ENCODE measurements around the gene PLD3. TPM values are rescaled to one million over a fixed set of nuclear protein-coding genes. Genes with fewer than 3 reads are reported as not detected.

The PLD3 gene
- total and polyA plus RNA-seq, 9 donors = 120 to 301 (median 209) TPM

DNA sequence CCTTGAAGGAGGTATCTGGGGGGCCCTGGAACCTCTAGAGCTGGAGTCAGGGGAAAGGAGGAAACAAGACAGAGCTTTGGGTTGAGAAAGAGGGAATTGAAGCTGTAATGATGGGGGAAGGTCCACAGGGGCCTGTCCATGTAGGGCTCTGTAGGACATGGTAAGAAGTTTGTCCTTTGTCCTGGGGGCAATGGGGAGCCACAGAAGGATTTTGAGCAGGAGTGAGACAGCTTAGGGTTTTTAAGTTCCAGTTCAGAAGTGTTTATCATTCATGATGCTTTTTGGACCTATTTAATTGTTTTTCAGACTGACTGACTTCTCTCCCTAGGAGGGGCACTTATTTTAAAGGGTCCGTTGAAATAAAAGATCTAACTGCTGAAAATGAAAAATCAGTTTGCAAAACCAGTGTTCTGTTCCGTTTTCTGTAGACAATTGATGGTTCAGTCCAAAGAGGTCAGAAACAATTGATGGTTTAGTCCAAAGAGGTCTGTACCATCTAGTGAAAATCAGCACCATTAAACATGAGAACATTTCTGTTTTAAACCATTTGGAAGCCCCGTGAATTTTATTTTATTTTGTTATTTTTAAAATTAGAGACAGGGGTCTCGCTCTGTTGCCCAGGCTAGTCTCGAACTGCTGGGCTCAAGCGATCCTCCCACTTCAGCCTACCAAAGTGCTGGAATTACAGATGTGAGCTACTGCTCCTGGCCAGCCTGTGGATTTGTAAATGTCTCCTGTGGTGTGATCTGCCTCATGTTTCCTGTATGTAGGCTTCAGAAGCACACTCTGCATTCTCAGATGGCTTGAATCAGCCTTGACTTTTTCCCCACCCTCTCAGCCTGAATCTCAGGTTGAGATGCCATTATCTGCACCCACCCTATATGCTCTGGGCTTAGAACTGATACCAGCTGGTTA lies 8.4 kb downstream of the PLD3 start:
- Histone ChIP-seq H3K4me1 (ENCODE audit: insufficient read depth) (no peaks in the 10 kb centered on the region), H3K4me3 (no peak overlapping the region), H3K36me3 (no peaks in the 10 kb centered on the region), H3K27ac (no peak overlapping the region), H3K9me3 (no peaks in the 10 kb centered on the region), H3K27me3 (no peaks in the 10 kb centered on the region)
- intact Hi-C loops (cut with DNase I) = no loop called here
- WGBS, 3 donors = 79 to 82% (median 80%) methylated on average over 6 of the region's 6 CpGs
- no peak for DNase-seq
- TF ChIP-seq EP300 (IDR thresholded peaks at IDR 0.05) (no peak), POLR2A (IDR thresholded peaks at IDR 0.05) (no peak)
- TF ChIP-seq, protein P1, sequence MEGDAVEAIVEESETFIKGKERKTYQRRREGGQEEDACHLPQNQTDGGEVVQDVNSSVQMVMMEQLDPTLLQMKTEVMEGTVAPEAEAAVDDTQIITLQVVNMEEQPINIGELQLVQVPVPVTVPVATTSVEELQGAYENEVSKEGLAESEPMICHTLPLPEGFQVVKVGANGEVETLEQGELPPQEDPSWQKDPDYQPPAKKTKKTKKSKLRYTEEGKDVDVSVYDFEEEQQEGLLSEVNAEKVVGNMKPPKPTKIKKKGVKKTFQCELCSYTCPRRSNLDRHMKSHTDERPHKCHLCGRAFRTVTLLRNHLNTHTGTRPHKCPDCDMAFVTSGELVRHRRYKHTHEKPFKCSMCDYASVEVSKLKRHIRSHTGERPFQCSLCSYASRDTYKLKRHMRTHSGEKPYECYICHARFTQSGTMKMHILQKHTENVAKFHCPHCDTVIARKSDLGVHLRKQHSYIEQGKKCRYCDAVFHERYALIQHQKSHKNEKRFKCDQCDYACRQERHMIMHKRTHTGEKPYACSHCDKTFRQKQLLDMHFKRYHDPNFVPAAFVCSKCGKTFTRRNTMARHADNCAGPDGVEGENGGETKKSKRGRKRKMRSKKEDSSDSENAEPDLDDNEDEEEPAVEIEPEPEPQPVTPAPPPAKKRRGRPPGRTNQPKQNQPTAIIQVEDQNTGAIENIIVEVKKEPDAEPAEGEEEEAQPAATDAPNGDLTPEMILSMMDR (IDR thresholded peaks at IDR 0.05) = no peak

DNA sequence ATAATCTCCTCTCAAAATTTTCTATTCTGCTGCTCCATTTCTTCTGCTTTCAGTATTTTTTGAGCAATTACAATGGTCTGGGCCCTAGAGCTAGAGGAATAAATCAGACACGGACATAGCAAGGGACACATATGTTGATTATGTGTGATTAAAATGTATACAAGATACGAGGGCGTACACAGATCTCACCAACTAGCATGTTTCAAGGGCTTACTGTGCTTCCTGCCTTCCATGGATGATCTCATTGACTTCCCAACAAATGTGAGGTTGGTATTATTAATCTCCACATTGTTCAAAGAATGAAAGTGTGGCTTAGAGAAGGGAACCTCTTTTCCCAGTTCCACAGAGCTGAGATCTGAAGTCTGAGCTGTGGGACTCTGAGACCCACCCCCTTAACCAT lies 9.1 kb downstream of the PLD3 start:
- Histone ChIP-seq H3K4me3 (no peak overlapping the region), H3K27ac (no peak overlapping the region), H3K36me3 (no peaks in the 10 kb centered on the region), H3K4me1 (ENCODE audit: insufficient read depth) (no peaks in the 10 kb centered on the region), H3K27me3 (no peaks in the 10 kb centered on the region), H3K9me3 (no peaks in the 10 kb centered on the region)
- intact Hi-C loops (cut with DNase I) = no loop called here
- TF ChIP-seq EP300 (IDR thresholded peaks at IDR 0.05) (no peak), POLR2A (IDR thresholded peaks at IDR 0.05) (no peak)
- TF ChIP-seq, protein P1 (IDR thresholded peaks at IDR 0.05) = no peak
- DNase-seq = no peak
- WGBS, 3 donors = 78 to 83% (median 80%) methylated on average over 3 of the region's 3 CpGs

DNA sequence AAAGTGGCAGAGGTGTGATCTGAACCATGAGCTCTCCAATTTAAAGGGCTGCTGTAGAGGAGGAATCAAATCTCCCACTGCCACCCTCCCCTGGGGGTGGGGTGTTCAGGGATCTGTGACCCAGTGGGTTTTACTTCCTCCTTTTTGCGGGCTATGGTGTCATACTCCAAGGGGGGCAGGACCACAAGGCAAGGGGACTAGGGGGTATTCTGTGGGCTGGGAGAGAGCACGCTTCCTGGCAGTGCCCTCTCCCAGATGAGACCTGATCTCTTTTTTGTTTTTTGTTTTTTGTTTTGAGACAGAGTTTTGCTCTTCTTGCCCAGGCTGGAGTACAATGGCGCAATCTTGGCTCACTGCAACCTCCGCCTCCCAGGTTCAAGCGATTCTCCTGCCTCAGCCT lies 10.3 kb downstream of the PLD3 start:
- H3K27ac ChIP-seq = no peak overlapping the region
- TF ChIP-seq POLR2A (IDR thresholded peaks at IDR 0.05) (no peak), EP300 (IDR thresholded peaks at IDR 0.05) (no peak)
- TF ChIP-seq, protein P1 (IDR thresholded peaks at IDR 0.05) = no peak
- H3K9me3 ChIP-seq = no peaks in the 10 kb centered on the region
- H3K27me3 ChIP-seq = no peaks in the 10 kb centered on the region
- no peak for DNase-seq
- no peak overlapping the region for H3K4me3 ChIP-seq
- H3K36me3 ChIP-seq = no peaks in the 10 kb centered on the region
- intact Hi-C loops (cut with DNase I) = no loop called here
- WGBS, 3 donors = 91 to 98% (median 93%) methylated on average over 5 of the region's 5 CpGs
- no peaks in the 10 kb centered on the region for H3K4me1 ChIP-seq (ENCODE audit: insufficient read depth)

DNA sequence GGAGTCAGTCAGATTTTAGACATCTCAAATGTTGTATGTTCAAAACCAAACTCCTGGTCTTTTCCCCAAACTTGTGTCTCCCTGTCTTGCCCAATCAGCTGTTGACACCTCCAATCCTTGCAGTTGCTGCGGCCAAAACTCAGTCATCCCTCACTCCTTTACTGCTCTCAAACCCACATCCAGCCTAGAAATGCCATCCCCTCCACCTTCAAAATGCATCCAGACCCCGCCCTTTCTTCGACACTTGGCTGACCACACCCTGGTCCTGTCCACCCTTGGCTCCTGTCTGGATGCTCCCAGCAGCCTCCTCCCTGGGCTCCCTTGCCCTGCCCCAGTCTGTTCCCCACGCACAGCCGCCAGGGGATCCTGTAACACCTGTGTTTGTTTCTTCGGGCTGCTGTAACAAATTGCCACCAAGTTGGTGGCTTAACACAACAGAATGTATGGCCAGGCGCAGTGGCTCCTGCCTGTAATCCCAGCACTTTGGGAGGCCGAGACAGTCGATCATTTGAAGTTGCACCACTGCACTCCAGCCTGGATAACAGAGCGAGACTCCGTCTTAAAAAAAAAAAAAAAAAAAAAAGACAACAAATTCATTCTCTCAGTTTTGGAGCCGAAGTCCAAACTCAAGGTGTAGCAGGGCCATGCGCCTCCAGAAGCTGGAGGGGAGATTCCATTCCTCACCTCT lies 11.7 kb downstream of the PLD3 start:
- no peak for DNase-seq
- TF ChIP-seq POLR2A (IDR thresholded peaks at IDR 0.05) (no peak), EP300 (IDR thresholded peaks at IDR 0.05) (no peak)
- TF ChIP-seq, protein P1 (IDR thresholded peaks at IDR 0.05) = no peak
- peaks cover 2% of the 10 kb centered on the region for H3K4me1 ChIP-seq (ENCODE audit: insufficient read depth)
- no peaks in the 10 kb centered on the region for H3K9me3 ChIP-seq
- no peak overlapping the region for H3K27ac ChIP-seq
- H3K36me3 ChIP-seq = no peaks in the 10 kb centered on the region
- no peak overlapping the region for H3K4me3 ChIP-seq
- 87 to 89% (median 88%) methylated on average over 13 of the region's 13 CpGs for WGBS, 3 donors
- no peaks in the 10 kb centered on the region for H3K27me3 ChIP-seq
- intact Hi-C loops (cut with DNase I) = no loop called here
